A673 (cell line): ENCODE results near the gene TOM1L2. TPM values are rescaled to one million over a fixed set of nuclear protein-coding genes. Genes with fewer than 3 reads are reported as not detected.

Experiments used
- BruUV-seq: library from RNA; stranded (reverse); fragments of 400-500 nt; replicated peaks from 2 replicates; lab custom pipeline; 2021; lab: Mats Ljungman, UMichigan
- CTCF ChIA-PET: fragments of 300-600 bp; sonication (Branson Sonifier 250); formaldehyde crosslinking; loops from one replicate; lab custom pipeline; 2022; ENCODE audit warnings: antibody characterized with exemption; lab: Charles Lee
- POLR2A ChIA-PET: fragments of 300-600 bp; sonication (Branson Sonifier 250); formaldehyde crosslinking; loops from one replicate; lab custom pipeline; 2022; ENCODE audit warnings: antibody characterized with exemption; ENCODE audit not compliant: low non-redundant PET; lab: Charles Lee
- DNase-seq: peaks from one replicate; pipeline ENCODE4 v3.0.0-alpha.2; 2015; ENCODE audit warnings: low spot score
- H3K27ac ChIP-seq: fragments of 200-600 bp; sonication (generic); 2 replicates; pipeline ENCODE4 v1.5.1; 2016; ENCODE audit warnings: mixed run types, low read depth, mild to moderate bottlenecking, mixed read lengths, antibody characterized with exemption, low read length; ENCODE audit not compliant: poor library complexity, severe bottlenecking
- H3K27me3 ChIP-seq: fragments of 200-600 bp; sonication (generic); replicated peaks from 2 replicates; pipeline ENCODE4 v1.6.1; 2017; ENCODE audit warnings: mixed run types, low read depth, mild to moderate bottlenecking, mixed read lengths, antibody characterized with exemption, low read length; ENCODE audit not compliant: insufficient read depth, poor library complexity
- H3K36me3 ChIP-seq: fragments of 200-600 bp; sonication (generic); 2 replicates; pipeline ENCODE4 v1.6.1; 2016; ENCODE audit warnings: mixed run types, mild to moderate bottlenecking, mixed read lengths, antibody characterized with exemption, low read length; ENCODE audit not compliant: insufficient read depth, poor library complexity, severe bottlenecking
- H3K4me1 ChIP-seq: fragments of 200-600 bp; sonication (generic); 2 replicates; pipeline ENCODE4 v1.6.1; 2017; ENCODE audit warnings: mixed run types, mild to moderate bottlenecking, mixed read lengths, antibody characterized with exemption, low read length; ENCODE audit not compliant: insufficient read depth, poor library complexity, severe bottlenecking
- H3K4me3 ChIP-seq: fragments of 200-600 bp; sonication (generic); 2 replicates; pipeline ENCODE4 v1.5.1; 2016; ENCODE audit warnings: low read depth, mixed run types, mild to moderate bottlenecking, mixed read lengths, low read length; ENCODE audit not compliant: poor library complexity, severe bottlenecking
- H3K9me3 ChIP-seq: fragments of 200-600 bp; sonication (generic); 2 replicates; pipeline ENCODE4 v1.6.1; 2016; ENCODE audit warnings: mixed run types, low read depth, mild to moderate bottlenecking, mixed read lengths, antibody characterized with exemption, low read length; ENCODE audit not compliant: poor library complexity, severe bottlenecking
- CTCF ChIP-seq: fragments of 300-800, 200-600 bp; sonication (generic); conservative IDR thresholded peaks from 2 replicates; pipeline ENCODE4 v1.5.1; 2017; ENCODE audit warnings: low read depth, mild to moderate bottlenecking, antibody characterized with exemption, low read length, moderate library complexity, mixed read lengths
- EZH2 ChIP-seq: fragments of 200-600 bp; sonication (generic); IDR thresholded peaks from 2 replicates; pipeline ENCODE4 v1.6.1; 2017; ENCODE audit warnings: borderline replicate concordance, low read depth, mild to moderate bottlenecking, mixed read lengths, antibody characterized with exemption, low read length; ENCODE audit not compliant: poor library complexity, severe bottlenecking
- intact Hi-C: fragments of 100-400 bp; cut with micrococcal nuclease; formaldehyde crosslinking; loops from one replicate; pipeline ENCODE4 v1.10.0; 2022; ENCODE audit not compliant: unreplicated experiment
- total RNA-seq: library from RNA; stranded (reverse); gene quantifications from 2 replicates; pipeline ENCODE4 v1.2.3, GENCODE V29; 2021

TOM1L2 gene
- total RNA-seq, 1 experiment from 2014 or later = 10.0 TPM

- H3K4me3 ChIP-seq = no peak overlapping the region
- no TSS peak for BruUV-seq
- no peak for DNase-seq
- no peak for TF ChIP-seq EZH2
- no peak for TF ChIP-seq CTCF
- intact Hi-C loops = no loop called here
- ChIA-PET CTCF (no interaction called here), POLR2A (no interaction called here)
- H3K27me3 ChIP-seq = no peaks in the 10 kb centered on the region
- no peak overlapping the region for H3K27ac ChIP-seq
- peaks cover 12% of the 10 kb centered on the region for H3K4me1 ChIP-seq
- H3K9me3 ChIP-seq = no peaks in the 10 kb centered on the region
- no peaks in the 10 kb centered on the region for H3K36me3 ChIP-seq
Measured at GRCh38 chr17:17975436-17975835, 3.2 kb upstream of the TOM1L2 start.

GRCh38 chr17:17972952-17973254 lies 703 bp upstream of the TOM1L2 start:
- no peaks in the 10 kb centered on the region for H3K9me3 ChIP-seq
- H3K4me1 ChIP-seq = peaks cover 12% of the 10 kb centered on the region
- TF ChIP-seq CTCF (no peak), EZH2 (no peak)
- ChIA-PET CTCF (no interaction called here), POLR2A (no interaction called here)
- no peaks in the 10 kb centered on the region for H3K27me3 ChIP-seq
- no peak overlapping the region for H3K27ac ChIP-seq
- H3K4me3 ChIP-seq = peak overlapping the region; percentile 60
- intact Hi-C loops = no loop called here
- DNase-seq = no peak
- no TSS peak for BruUV-seq
- H3K36me3 ChIP-seq = no peaks in the 10 kb centered on the region

- BruUV-seq = no TSS peak
- intact Hi-C loops = no loop called here
- POLR2A ChIA-PET = no interaction called here
- Histone ChIP-seq H3K4me3 (peak overlapping the region; percentile 60), H3K27me3 (no peaks in the 10 kb centered on the region), H3K36me3 (no peaks in the 10 kb centered on the region), H3K4me1 (peaks cover 12% of the 10 kb centered on the region), H3K27ac (peak overlapping the region; percentile 35), H3K9me3 (no peaks in the 10 kb centered on the region)
- no peak for DNase-seq
- CTCF ChIA-PET = interaction anchor here (0.8 kb wide), 1 partner anchor 52 kb away, joined by 4 read pairs; no protein-coding TSS in a partner anchor
- no peak for TF ChIP-seq CTCF
- no peak for TF ChIP-seq EZH2
Measured at GRCh38 chr17:17971431-17972125, 622 bp downstream of the TOM1L2 start.
